ENCODE measurements around the gene DUSP11. TPM values are rescaled to one million over a fixed set of nuclear protein-coding genes. Genes with fewer than 3 reads are reported as not detected.
"Not testable (repeated sequence)": the region's sequence is repeated elsewhere in the genome, so short reads cannot be mapped to it uniquely, and the experiment has no call there.

The DUSP11 gene
- total and polyA plus RNA-seq, 5 donors from 2014 or later = 51.7 to 90.3 (median 81.7) TPM

GRCh38 chr2:73770725-73771124 is 9.2 kb downstream of the DUSP11 start:
- Mint-ChIP-seq H3K4me1 (peaks cover 24 to 49% (median 36%) of the 10 kb centered on the region in 4 donors), H3K27me3 (no peaks in the 10 kb centered on the region), H3K4me3 (no peak overlapping the region), H3K36me3 (peaks cover 54% of the 10 kb centered on the region), H3K27ac (peak overlapping the region in 2 of 3 donors; percentile 2 to 33), H3K9me3 (peaks cover 0 to 2% (median 0%) of the 10 kb centered on the region in 7 donors)
- Histone ChIP-seq H3K9me3 (ENCODE audit: control insufficient read depth in 2 of 2, low read length in 2 of 2) (no peaks in the 10 kb centered on the region), H3K27me3 (ENCODE audit: control insufficient read depth, insufficient read depth, low read length) (no peaks in the 10 kb centered on the region), H3K4me1 (ENCODE audit: control insufficient read depth, insufficient read depth, low read length, poor library complexity, severe bottlenecking) (no peaks in the 10 kb centered on the region), H3K4me3 (ENCODE audit: low read depth, low read length) (no peak overlapping the region), H3K27ac (ENCODE audit: insufficient read depth, low read length, poor library complexity, severe bottlenecking) (no peak overlapping the region), H3K36me3 (ENCODE audit: control insufficient read depth, insufficient read depth, low read length) (peaks cover 83% of the 10 kb centered on the region)
- DNase-seq (no peak), ATAC-seq (ENCODE audit: low read depth in 2 of 2) (no peak)

DNA sequence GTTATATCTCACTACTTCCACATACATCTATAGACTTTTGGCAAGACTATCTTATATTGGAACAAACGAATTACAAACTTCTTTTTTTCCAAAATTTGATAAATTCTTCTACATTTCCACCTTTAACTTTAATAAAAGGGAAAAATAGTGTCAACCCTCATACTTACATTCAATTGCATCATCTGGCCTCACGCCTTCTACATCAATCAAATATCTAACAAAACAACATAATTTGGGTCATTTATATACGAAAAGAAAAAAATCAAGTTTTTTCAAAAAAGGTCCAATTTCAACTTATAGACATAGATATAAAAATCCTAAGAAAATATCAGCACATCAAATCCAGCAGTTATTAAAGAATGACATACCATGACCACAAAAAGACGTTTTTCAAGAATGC is 12.9 kb downstream of the DUSP11 start:
- Histone ChIP-seq H3K27ac (ENCODE audit: insufficient read depth, low read length, poor library complexity, severe bottlenecking) (no peak overlapping the region), H3K9me3 (ENCODE audit: control insufficient read depth in 2 of 2, low read length in 2 of 2) (no peaks in the 10 kb centered on the region), H3K27me3 (ENCODE audit: control insufficient read depth, insufficient read depth, low read length) (no peaks in the 10 kb centered on the region), H3K4me3 (ENCODE audit: low read depth, low read length) (no peak overlapping the region), H3K4me1 (ENCODE audit: control insufficient read depth, insufficient read depth, low read length, poor library complexity, severe bottlenecking) (no peaks in the 10 kb centered on the region), H3K36me3 (ENCODE audit: control insufficient read depth, insufficient read depth, low read length) (peaks cover 86% of the 10 kb centered on the region)
- H3K4me3 Mint-ChIP-seq = no peak overlapping the region
- H3K27me3 Mint-ChIP-seq = no peaks in the 10 kb centered on the region
- peaks cover 55% of the 10 kb centered on the region for H3K36me3 Mint-ChIP-seq
- H3K27ac Mint-ChIP-seq = no peak overlapping the region
- ATAC-seq (ENCODE audit: low read depth in 2 of 2) (no peak), DNase-seq (no peak)
- peaks cover 17 to 28% (median 22%) of the 10 kb centered on the region in 4 donors for H3K4me1 Mint-ChIP-seq
- H3K9me3 Mint-ChIP-seq = peaks cover 0 to 2% (median 0%) of the 10 kb centered on the region in 7 donors

DNA sequence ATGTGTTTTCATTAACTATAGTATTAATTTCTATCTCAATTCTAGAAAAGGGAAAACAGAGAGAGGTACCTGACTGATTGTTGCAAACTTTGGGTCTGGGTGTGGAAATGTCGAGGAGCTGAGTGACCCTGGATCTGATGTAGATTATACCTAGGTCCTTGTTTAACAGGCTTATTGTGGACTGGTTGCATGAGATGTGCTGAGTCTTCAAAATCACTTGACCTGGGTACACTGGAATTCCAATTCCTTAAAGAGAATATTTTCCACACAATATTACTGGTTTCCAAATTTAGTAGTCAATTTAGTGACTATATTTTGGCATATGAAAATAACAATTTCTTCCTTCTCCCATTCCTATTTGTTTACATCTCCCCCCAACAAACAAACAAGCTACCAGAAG is 13.6 kb downstream of the DUSP11 start:
- no peak for DNase-seq
- Mint-ChIP-seq H3K36me3 (peaks cover 58% of the 10 kb centered on the region), H3K27me3 (no peaks in the 10 kb centered on the region), H3K27ac (no peak overlapping the region), H3K4me1 (peaks cover 17 to 26% (median 22%) of the 10 kb centered on the region in 4 donors), H3K9me3 (peaks cover 0 to 2% (median 0%) of the 10 kb centered on the region in 7 donors), H3K4me3 (no peak overlapping the region)
- ATAC-seq (ENCODE audit: low read depth in 2 of 2) = no peak
- Histone ChIP-seq H3K27ac (ENCODE audit: insufficient read depth, low read length, poor library complexity, severe bottlenecking) (no peak overlapping the region), H3K36me3 (ENCODE audit: control insufficient read depth, insufficient read depth, low read length) (peaks cover 91% of the 10 kb centered on the region), H3K27me3 (ENCODE audit: control insufficient read depth, insufficient read depth, low read length) (no peaks in the 10 kb centered on the region), H3K9me3 (ENCODE audit: control insufficient read depth in 2 of 2, low read length in 2 of 2) (no peaks in the 10 kb centered on the region), H3K4me3 (ENCODE audit: low read depth, low read length) (no peak overlapping the region), H3K4me1 (ENCODE audit: control insufficient read depth, insufficient read depth, low read length, poor library complexity, severe bottlenecking) (no peaks in the 10 kb centered on the region)

DNA sequence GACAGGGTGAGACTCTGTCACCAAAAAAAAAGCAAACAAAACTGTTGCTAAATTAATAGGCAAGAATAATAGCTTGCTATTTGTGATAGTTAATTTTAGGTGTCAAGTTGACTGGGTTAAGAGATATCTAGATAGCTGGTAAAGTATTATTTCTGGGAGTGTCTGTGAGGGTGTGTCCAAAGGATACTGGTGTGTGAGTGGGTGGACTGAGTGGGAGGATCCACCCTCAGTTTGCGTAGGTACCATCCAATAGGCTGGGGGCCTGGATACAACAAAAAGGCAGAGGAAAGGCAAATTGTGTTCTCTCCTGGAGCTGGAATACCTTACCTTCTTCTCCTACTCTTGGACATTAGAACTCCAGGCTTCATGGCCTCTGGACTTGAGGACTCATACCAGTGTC is 15.0 kb downstream of the DUSP11 start:
- Histone ChIP-seq H3K4me3 (ENCODE audit: low read depth, low read length) (no peak overlapping the region), H3K9me3 (ENCODE audit: control insufficient read depth in 2 of 2, low read length in 2 of 2) (no peaks in the 10 kb centered on the region), H3K27ac (ENCODE audit: insufficient read depth, low read length, poor library complexity, severe bottlenecking) (no peak overlapping the region), H3K27me3 (ENCODE audit: control insufficient read depth, insufficient read depth, low read length) (no peaks in the 10 kb centered on the region), H3K36me3 (ENCODE audit: control insufficient read depth, insufficient read depth, low read length) (peaks cover 93% of the 10 kb centered on the region), H3K4me1 (ENCODE audit: control insufficient read depth, insufficient read depth, low read length, poor library complexity, severe bottlenecking) (no peaks in the 10 kb centered on the region)
- Mint-ChIP-seq H3K27me3 (no peaks in the 10 kb centered on the region), H3K9me3 (peaks cover 0 to 2% (median 0%) of the 10 kb centered on the region in 7 donors), H3K36me3 (peaks cover 56% of the 10 kb centered on the region), H3K27ac (no peak overlapping the region), H3K4me3 (no peak overlapping the region), H3K4me1 (peaks cover 8 to 20% (median 15%) of the 10 kb centered on the region in 4 donors)
- DNase-seq (no peak), ATAC-seq (ENCODE audit: low read depth in 2 of 2) (no peak)

- H3K27ac ChIP-seq (ENCODE audit: insufficient read depth, low read length, poor library complexity, severe bottlenecking) = no peak overlapping the region
- H3K9me3 Mint-ChIP-seq = peaks cover 0 to under 1% (median 0%) of the 10 kb centered on the region in 7 donors
- H3K4me1 Mint-ChIP-seq = peaks cover 0 to 7% (median 1%) of the 10 kb centered on the region in 4 donors
- no peaks in the 10 kb centered on the region for H3K9me3 ChIP-seq (ENCODE audit: control insufficient read depth in 2 of 2, low read length in 2 of 2)
- no peak for DNase-seq
- ATAC-seq (ENCODE audit: low read depth in 2 of 2) = no peak
- peaks cover 90% of the 10 kb centered on the region for H3K36me3 ChIP-seq (ENCODE audit: control insufficient read depth, insufficient read depth, low read length)
- no peaks in the 10 kb centered on the region for H3K27me3 Mint-ChIP-seq
- H3K4me3 Mint-ChIP-seq = no peak overlapping the region
- no peak overlapping the region for H3K4me3 ChIP-seq (ENCODE audit: low read depth, low read length)
- H3K27ac Mint-ChIP-seq = no peak overlapping the region
- no peaks in the 10 kb centered on the region for H3K4me1 ChIP-seq (ENCODE audit: control insufficient read depth, insufficient read depth, low read length, poor library complexity, severe bottlenecking)
- no peaks in the 10 kb centered on the region for H3K27me3 ChIP-seq (ENCODE audit: control insufficient read depth, insufficient read depth, low read length)
- H3K36me3 Mint-ChIP-seq = peaks cover 55% of the 10 kb centered on the region
These were observed 17.3 kb downstream of the DUSP11 start for GRCh38 chr2:73762571-73762970.

DNA sequence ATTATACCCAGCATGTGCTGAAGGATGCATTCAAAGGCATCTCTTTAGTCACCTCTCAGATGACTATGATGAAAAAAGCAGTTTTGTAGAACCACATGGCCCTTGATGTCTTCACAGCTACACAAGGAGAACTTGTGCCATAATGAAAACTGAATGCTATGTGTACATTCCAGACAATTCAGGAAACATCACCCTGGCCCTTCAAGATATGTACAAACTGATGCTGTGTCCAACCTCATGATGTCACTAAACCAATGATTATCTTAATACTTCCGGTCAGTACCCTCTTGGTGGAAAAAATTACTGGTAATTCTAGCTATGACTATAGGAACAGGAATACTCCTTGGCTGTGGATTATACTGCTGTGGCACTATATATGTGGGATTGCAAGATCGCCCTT is 20.0 kb downstream of the DUSP11 start:
- ATAC-seq (ENCODE audit: low read depth in 2 of 2) (no peak), DNase-seq (no peak)
- Histone ChIP-seq H3K27me3 (ENCODE audit: control insufficient read depth, insufficient read depth, low read length) (no peaks in the 10 kb centered on the region), H3K9me3 (ENCODE audit: control insufficient read depth in 2 of 2, low read length in 2 of 2) (no peaks in the 10 kb centered on the region), H3K27ac (ENCODE audit: insufficient read depth, low read length, poor library complexity, severe bottlenecking) (no peak overlapping the region), H3K4me1 (ENCODE audit: control insufficient read depth, insufficient read depth, low read length, poor library complexity, severe bottlenecking) (no peaks in the 10 kb centered on the region), H3K36me3 (ENCODE audit: control insufficient read depth, insufficient read depth, low read length) (peaks cover 84% of the 10 kb centered on the region), H3K4me3 (ENCODE audit: low read depth, low read length) (no peak overlapping the region)
- Mint-ChIP-seq H3K36me3 (peaks cover 42% of the 10 kb centered on the region), H3K27me3 (no peaks in the 10 kb centered on the region), H3K4me3 (no peak overlapping the region), H3K27ac (no peak overlapping the region), H3K4me1 (peaks cover 0 to 5% (median 0%) of the 10 kb centered on the region in 4 donors), H3K9me3 (no peaks in the 10 kb centered on the region)

- no peak for DNase-seq
- Histone ChIP-seq H3K4me3 (ENCODE audit: low read depth, low read length) (no peak overlapping the region), H3K9me3 (ENCODE audit: control insufficient read depth in 2 of 2, low read length in 2 of 2) (no peaks in the 10 kb centered on the region), H3K27ac (ENCODE audit: insufficient read depth, low read length, poor library complexity, severe bottlenecking) (no peak overlapping the region), H3K27me3 (ENCODE audit: control insufficient read depth, insufficient read depth, low read length) (no peaks in the 10 kb centered on the region), H3K36me3 (ENCODE audit: control insufficient read depth, insufficient read depth, low read length) (peaks cover 79% of the 10 kb centered on the region), H3K4me1 (ENCODE audit: control insufficient read depth, insufficient read depth, low read length, poor library complexity, severe bottlenecking) (no peaks in the 10 kb centered on the region)
- Mint-ChIP-seq H3K9me3 (no peaks in the 10 kb centered on the region), H3K27ac (no peak overlapping the region), H3K4me3 (no peak overlapping the region), H3K27me3 (no peaks in the 10 kb centered on the region), H3K36me3 (peaks cover 46% of the 10 kb centered on the region), H3K4me1 (peaks cover 0 to 5% (median under 1%) of the 10 kb centered on the region in 4 donors)
- ATAC-seq (ENCODE audit: low read depth in 2 of 2) = no peak
These were observed 20.6 kb downstream of the DUSP11 start for GRCh38 chr2:73759285-73759764.

GRCh38 chr2:73754332-73754731 is 25.6 kb downstream of the DUSP11 start:
- not testable (repeated sequence) for H3K9me3 Mint-ChIP-seq; H3K27me3 ChIP-seq (ENCODE audit: control insufficient read depth, insufficient read depth, low read length); H3K27me3 Mint-ChIP-seq; H3K4me3 Mint-ChIP-seq; H3K4me1 ChIP-seq (ENCODE audit: control insufficient read depth, insufficient read depth, low read length, poor library complexity, severe bottlenecking); H3K4me3 ChIP-seq (ENCODE audit: low read depth, low read length); H3K4me1 Mint-ChIP-seq; H3K27ac Mint-ChIP-seq; H3K27ac ChIP-seq (ENCODE audit: insufficient read depth, low read length, poor library complexity, severe bottlenecking); DNase-seq; ATAC-seq (ENCODE audit: low read depth in 2 of 2); H3K9me3 ChIP-seq (ENCODE audit: control insufficient read depth in 2 of 2, low read length in 2 of 2)
- peaks cover 67% of the 10 kb centered on the region for H3K36me3 ChIP-seq (ENCODE audit: control insufficient read depth, insufficient read depth, low read length)
- H3K36me3 Mint-ChIP-seq = peaks cover 35% of the 10 kb centered on the region

Measured in CD4-positive, CD25-positive, alpha-beta regulatory T cell (primary cell).